Keratinocyte (primary cell): ENCODE data around the gene RNLS. TPM values are rescaled to one million over a fixed set of nuclear protein-coding genes. Genes with fewer than 3 reads are reported as not detected.

Source experiments
- DNase-seq: peaks from one replicate; pipeline ENCODE4 v3.0.0-alpha.2; 2011; ENCODE audit warnings: low read depth, missing footprints, low spot score
- FAIRE-seq: peaks from 2 replicates; lab custom pipeline; 2011; peaks lifted over from hg19 to GRCh38; lab: Jason Lieb, UNC
- H2AFZ ChIP-seq: 2 replicates; pipeline ENCODE4 v1.6.0; 2012; ENCODE audit warnings: low read length, control low read depth, inconsistent platforms; ENCODE audit not compliant: control insufficient read depth
- H3K27ac ChIP-seq: 2 replicates; pipeline ENCODE4 v1.5.1; 2011; ENCODE audit warnings: low read length; ENCODE audit not compliant: control insufficient read depth, insufficient read depth
- H3K27me3 ChIP-seq: 3 replicates; pipeline ENCODE4 v1.6.0; 2011; ENCODE audit warnings: low read length; ENCODE audit not compliant: control insufficient read depth, insufficient read depth; ENCODE audit errors: extremely low read depth
- H3K36me3 ChIP-seq, 2 experiments: 2 replicates in 1 of 2; 3 replicates in 1 of 2; pipeline ENCODE4 v1.5.1; 2011; ENCODE audit warnings: low read length in 2 of 2, mild to moderate bottlenecking in 1 of 2; ENCODE audit not compliant: control insufficient read depth in 2 of 2, insufficient read depth in 2 of 2; ENCODE audit errors: extremely low read depth in 1 of 2
- H3K4me1 ChIP-seq: 3 replicates; pipeline ENCODE4 v1.5.1; 2011; ENCODE audit warnings: low read length; ENCODE audit not compliant: control insufficient read depth, insufficient read depth; ENCODE audit errors: extremely low read depth
- H3K4me2 ChIP-seq: 3 replicates; pipeline ENCODE4 v1.6.0; 2011; ENCODE audit warnings: low read depth, low read length; ENCODE audit not compliant: control insufficient read depth, insufficient read depth; ENCODE audit errors: extremely low read depth
- H3K4me3 ChIP-seq, 3 experiments: fragments of 200-600 bp in 1 of 3; sonication (generic) in 1 of 3; 2 replicates in 2 of 3; 3 replicates in 1 of 3; pipeline ENCODE4 v1.5.1; 2011 to 2016; ENCODE audit warnings: low read length in 3 of 3, mild to moderate bottlenecking in 3 of 3, control low read depth in 2 of 3, inconsistent platforms in 1 of 3, low read depth in 1 of 3, mixed read lengths in 1 of 3, mixed run types in 1 of 3, moderate library complexity in 1 of 3; ENCODE audit not compliant: control insufficient read depth in 2 of 3, insufficient read depth in 2 of 3; ENCODE audit errors: extremely low read depth in 1 of 3
- H3K79me2 ChIP-seq: 2 replicates; pipeline ENCODE4 v1.6.0; 2012; ENCODE audit warnings: low read length; ENCODE audit not compliant: control insufficient read depth, insufficient read depth
- H3K9ac ChIP-seq: 3 replicates; pipeline ENCODE4 v1.6.0; 2011; ENCODE audit warnings: low read length; ENCODE audit not compliant: control insufficient read depth, insufficient read depth; ENCODE audit errors: extremely low read depth
- H3K9me1 ChIP-seq: 3 replicates; pipeline ENCODE4 v1.6.0; 2011; ENCODE audit warnings: low read length; ENCODE audit not compliant: control insufficient read depth, insufficient read depth; ENCODE audit errors: extremely low read depth
- H3K9me3 ChIP-seq: 2 replicates; pipeline ENCODE4 v1.5.1; 2012; ENCODE audit warnings: low read depth, low read length; ENCODE audit not compliant: control insufficient read depth
- H4K20me1 ChIP-seq: 3 replicates; pipeline ENCODE4 v1.6.0; 2011; ENCODE audit warnings: low read length; ENCODE audit not compliant: control insufficient read depth, insufficient read depth; ENCODE audit errors: extremely low read depth
- CTCF ChIP-seq, 3 experiments: IDR thresholded peaks in 1 of 3; conservative IDR thresholded peaks in 1 of 3; optimal IDR thresholded peaks in 1 of 3; 2 replicates in 2 of 3; 3 replicates in 1 of 3; pipeline versions ENCODE3 to v1.5.1; 2011; ENCODE audit warnings: low read length in 3 of 3, mild to moderate bottlenecking in 3 of 3, moderate library complexity in 2 of 3, control low read depth in 1 of 3, inconsistent platforms in 1 of 3; ENCODE audit not compliant: insufficient read depth in 2 of 3; ENCODE audit errors: extremely low read depth in 1 of 3
- EZH2 ChIP-seq: IDR thresholded peaks from one replicate; pipeline ENCODE4 v1.6.1; 2012; ENCODE audit warnings: inconsistent platforms, mild to moderate bottlenecking, low read length, moderate library complexity
- dilution Hi-C: fragments of 300-500 bp; cut with MboI; formaldehyde crosslinking; loops from one replicate; pipeline ENCODE4 v1.7.0; 2020; ENCODE audit warnings: low sequenced_read_pairs; ENCODE audit not compliant: extremely low pct_ligation_motif_present
- polyA plus RNA-seq, 5 experiments: library from polyadenylated mRNA; depleted of rRNA in 3 of 5; stranded (reverse) in 3 of 5; stranded (forward) in 1 of 5; unstranded in 1 of 5; fragments of >200 nt; gene quantifications; 1 replicate in 1 of 5; 2 replicates in 3 of 5; 3 replicates in 1 of 5; pipeline versions ENCODE4 v1.2.1 to v1.2.3, GENCODE V29; 2011 to 2012; ENCODE audit warnings: missing spikeins in 2 of 5, low read depth in 1 of 5, low replicate concordance in 1 of 5

The RNLS gene
- polyA plus RNA-seq, 1 donor (not counting 4 experiments of a cell fraction or from before 2014, with no cell fraction given), result 6.8 TPM

- Histone ChIP-seq H3K4me2 (no peak overlapping the region), H3K27me3 (no peaks in the 10 kb centered on the region), H3K27ac (no peak overlapping the region), H2AFZ (no peak overlapping the region), H3K36me3 (no peaks in the 10 kb centered on the region), H3K79me2 (no peaks in the 10 kb centered on the region), H3K9ac (no peak overlapping the region), H3K9me1 (no peaks in the 10 kb centered on the region), H3K9me3 (no peaks in the 10 kb centered on the region), H4K20me1 (no peaks in the 10 kb centered on the region), H3K4me3 (no peak overlapping the region), H3K4me1 (no peaks in the 10 kb centered on the region)
- FAIRE-seq (no peak), DNase-seq (no peak)
- dilution Hi-C loops, result no loop called here
- TF ChIP-seq EZH2 (no peak), CTCF (optimal IDR thresholded peaks at IDR 0.05 in 1 of 3, IDR thresholded peaks at IDR 0.05 in 1 of 3, conservative IDR thresholded peaks at IDR 0.05 in 1 of 3; ENCODE audit: extremely low read depth in 1 of 3, insufficient read depth in 2 of 3, low read length in 3 of 3) (no peak)
Observed at GRCh38 chr10:88608052-88608732, 25.1 kb upstream of the RNLS start.

GRCh38 chr10:88598055-88598454 lies 14.9 kb upstream of the RNLS start:
- Histone ChIP-seq H3K36me3 (no peaks in the 10 kb centered on the region), H3K9me1 (no peaks in the 10 kb centered on the region), H3K4me2 (no peak overlapping the region), H3K4me1 (no peaks in the 10 kb centered on the region), H3K27ac (no peak overlapping the region), H3K9ac (no peak overlapping the region), H2AFZ (no peak overlapping the region), H3K27me3 (no peaks in the 10 kb centered on the region), H4K20me1 (no peaks in the 10 kb centered on the region), H3K9me3 (no peaks in the 10 kb centered on the region), H3K79me2 (no peaks in the 10 kb centered on the region), H3K4me3 (no peak overlapping the region)
- FAIRE-seq (no peak), DNase-seq (no peak)
- TF ChIP-seq CTCF (optimal IDR thresholded peaks at IDR 0.05 in 1 of 3, IDR thresholded peaks at IDR 0.05 in 1 of 3, conservative IDR thresholded peaks at IDR 0.05 in 1 of 3; ENCODE audit: extremely low read depth in 1 of 3, insufficient read depth in 2 of 3, low read length in 3 of 3) (no peak), EZH2 (no peak)
- dilution Hi-C loops, result no loop called here
